NB4 (cell line): ENCODE data around the gene USF2.

Experiments used
- MYC ChIP-seq: IDR thresholded peaks from 2 replicates; pipeline ENCODE4 v1.6.1; 2011; ENCODE audit warnings: low read depth, low read length
- TF ChIP-seq, protein P1 (sequence below): IDR thresholded peaks from 2 replicates; pipeline ENCODE4 v1.6.1; 2011; ENCODE audit warnings: low read depth, low read length
- TF ChIP-seq, protein P2 (sequence below): IDR thresholded peaks from one replicate; pipeline ENCODE4 v1.5.1; 2012; ENCODE audit warnings: low read depth, low read length

DNA sequence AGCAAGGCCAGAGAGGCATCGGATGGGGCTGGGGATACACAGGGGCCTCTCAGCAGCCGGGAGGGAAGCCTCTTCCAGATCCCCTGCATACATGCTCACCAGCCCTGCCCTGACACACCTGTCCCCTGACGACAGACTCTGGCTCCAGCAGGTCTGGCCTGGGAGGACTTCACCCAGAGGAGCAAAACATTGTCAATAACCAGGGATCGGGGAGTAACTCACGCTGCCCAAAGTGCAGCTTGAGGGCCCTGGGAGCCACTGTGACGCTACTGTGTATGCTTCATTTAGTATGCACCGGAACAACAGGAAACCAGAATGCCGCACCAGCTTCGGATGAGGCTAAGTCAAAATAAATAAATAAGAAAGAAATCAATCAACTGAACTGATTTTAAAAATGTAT, 47.8 kb downstream of the USF2 start:
- TF ChIP-seq, protein P1, sequence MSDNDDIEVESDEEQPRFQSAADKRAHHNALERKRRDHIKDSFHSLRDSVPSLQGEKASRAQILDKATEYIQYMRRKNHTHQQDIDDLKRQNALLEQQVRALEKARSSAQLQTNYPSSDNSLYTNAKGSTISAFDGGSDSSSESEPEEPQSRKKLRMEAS = no peak
- TF ChIP-seq, protein P2, sequence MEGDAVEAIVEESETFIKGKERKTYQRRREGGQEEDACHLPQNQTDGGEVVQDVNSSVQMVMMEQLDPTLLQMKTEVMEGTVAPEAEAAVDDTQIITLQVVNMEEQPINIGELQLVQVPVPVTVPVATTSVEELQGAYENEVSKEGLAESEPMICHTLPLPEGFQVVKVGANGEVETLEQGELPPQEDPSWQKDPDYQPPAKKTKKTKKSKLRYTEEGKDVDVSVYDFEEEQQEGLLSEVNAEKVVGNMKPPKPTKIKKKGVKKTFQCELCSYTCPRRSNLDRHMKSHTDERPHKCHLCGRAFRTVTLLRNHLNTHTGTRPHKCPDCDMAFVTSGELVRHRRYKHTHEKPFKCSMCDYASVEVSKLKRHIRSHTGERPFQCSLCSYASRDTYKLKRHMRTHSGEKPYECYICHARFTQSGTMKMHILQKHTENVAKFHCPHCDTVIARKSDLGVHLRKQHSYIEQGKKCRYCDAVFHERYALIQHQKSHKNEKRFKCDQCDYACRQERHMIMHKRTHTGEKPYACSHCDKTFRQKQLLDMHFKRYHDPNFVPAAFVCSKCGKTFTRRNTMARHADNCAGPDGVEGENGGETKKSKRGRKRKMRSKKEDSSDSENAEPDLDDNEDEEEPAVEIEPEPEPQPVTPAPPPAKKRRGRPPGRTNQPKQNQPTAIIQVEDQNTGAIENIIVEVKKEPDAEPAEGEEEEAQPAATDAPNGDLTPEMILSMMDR = no peak
- TF ChIP-seq MYC = no peak
